ENCODE measurements around the gene ELMO1. TPM values are rescaled to one million over a fixed set of nuclear protein-coding genes. Genes with fewer than 3 reads are reported as not detected.
A peak's percentile ranks its signal among the peaks of the same experiment; 100 is the strongest.

Gene ELMO1
- total RNA-seq, 1 donor from 2014 or later = 110 TPM

- intact Hi-C loops (cut with micrococcal nuclease) = loop anchor here (5.0 to 10.0 kb wide), 3 partner anchors 216 to 389 kb away; no protein-coding TSS in a partner anchor
- no peak for DNase-seq
- Mint-ChIP-seq H3K4me3 (no peak overlapping the region), H3K27ac (no peak overlapping the region), H3K9me3 (peaks cover 12% of the 10 kb centered on the region), H3K36me3 (ENCODE audit: low read depth) (peaks cover 33% of the 10 kb centered on the region), H3K27me3 (no peaks in the 10 kb centered on the region), H3K4me1 (peaks cover 40% of the 10 kb centered on the region)
Measured at GRCh38 chr7:36966039-36966438, 482.6 kb downstream of the ELMO1 start.

- H3K27ac Mint-ChIP-seq = no peak overlapping the region
- intact Hi-C loops (cut with micrococcal nuclease) = loop anchor here (5.0 to 10.0 kb wide), 3 partner anchors 217 to 389 kb away; no protein-coding TSS in a partner anchor
- H3K9me3 Mint-ChIP-seq = peaks cover 16% of the 10 kb centered on the region
- no peaks in the 10 kb centered on the region for H3K27me3 Mint-ChIP-seq
- no peak for DNase-seq
- H3K4me1 Mint-ChIP-seq = peaks cover 40% of the 10 kb centered on the region
- H3K36me3 Mint-ChIP-seq (ENCODE audit: low read depth) = peaks cover 32% of the 10 kb centered on the region
- H3K4me3 Mint-ChIP-seq = no peak overlapping the region
Measured at GRCh38 chr7:36965625-36966024, 483.0 kb downstream of the ELMO1 start.

GRCh38 chr7:36964297-36964696 lies 484.4 kb downstream of the ELMO1 start:
- Mint-ChIP-seq H3K27me3 (no peaks in the 10 kb centered on the region), H3K9me3 (peaks cover 16% of the 10 kb centered on the region), H3K36me3 (ENCODE audit: low read depth) (peaks cover 37% of the 10 kb centered on the region), H3K4me1 (peaks cover 39% of the 10 kb centered on the region), H3K27ac (peak overlapping the region; percentile 70), H3K4me3 (no peak overlapping the region)
- intact Hi-C loops (cut with micrococcal nuclease) = loop anchor here (5.0 to 10.0 kb wide), 7 partner anchors 108 to 391 kb away; partner anchors contain the start of gene AOAH
- no peak for DNase-seq

- H3K36me3 Mint-ChIP-seq (ENCODE audit: low read depth) = peaks cover 33% of the 10 kb centered on the region
- no peaks in the 10 kb centered on the region for H3K27me3 Mint-ChIP-seq
- H3K4me3 Mint-ChIP-seq = no peak overlapping the region
- intact Hi-C loops (cut with micrococcal nuclease) = loop anchor here (5.0 to 10.0 kb wide), 7 partner anchors 110 to 392 kb away; partner anchors contain the start of gene AOAH
- DNase-seq = no peak
- peaks cover 37% of the 10 kb centered on the region for H3K4me1 Mint-ChIP-seq
- peak overlapping the region; percentile 64 for H3K27ac Mint-ChIP-seq
- H3K9me3 Mint-ChIP-seq = peaks cover 16% of the 10 kb centered on the region
Measured at GRCh38 chr7:36962367-36962766, 486.3 kb downstream of the ELMO1 start.

GRCh38 chr7:36961693-36962092 lies 487.0 kb downstream of the ELMO1 start:
- Mint-ChIP-seq H3K4me3 (no peak overlapping the region), H3K36me3 (ENCODE audit: low read depth) (peaks cover 30% of the 10 kb centered on the region), H3K27ac (peak overlapping the region; percentile 8), H3K9me3 (peaks cover 16% of the 10 kb centered on the region), H3K4me1 (peaks cover 35% of the 10 kb centered on the region), H3K27me3 (no peaks in the 10 kb centered on the region)
- intact Hi-C loops (cut with micrococcal nuclease) = loop anchor here (2.0 to 10.0 kb wide), 9 partner anchors 23 to 393 kb away; partner anchors contain the start of gene AOAH
- DNase-seq = no peak

GRCh38 chr7:36961097-36961496 lies 487.6 kb downstream of the ELMO1 start:
- H3K36me3 Mint-ChIP-seq (ENCODE audit: low read depth) = peaks cover 26% of the 10 kb centered on the region
- H3K4me1 Mint-ChIP-seq = peaks cover 35% of the 10 kb centered on the region
- H3K27me3 Mint-ChIP-seq = no peaks in the 10 kb centered on the region
- H3K4me3 Mint-ChIP-seq = peak overlapping the region; percentile 36
- H3K9me3 Mint-ChIP-seq = peaks cover 18% of the 10 kb centered on the region
- DNase-seq = no peak
- peak overlapping the region; percentile 72 for H3K27ac Mint-ChIP-seq
- intact Hi-C loops (cut with micrococcal nuclease) = loop anchor here (2.0 to 10.0 kb wide), 9 partner anchors 22 to 394 kb away; partner anchors contain the start of gene AOAH

GRCh38 chr7:36960105-36960504 lies 488.6 kb downstream of the ELMO1 start:
- H3K36me3 Mint-ChIP-seq (ENCODE audit: low read depth) = peaks cover 34% of the 10 kb centered on the region
- peaks cover 35% of the 10 kb centered on the region for H3K4me1 Mint-ChIP-seq
- peak overlapping the region; percentile 10 for H3K4me3 Mint-ChIP-seq
- H3K27me3 Mint-ChIP-seq = no peaks in the 10 kb centered on the region
- DNase-seq = no peak
- peaks cover 25% of the 10 kb centered on the region for H3K9me3 Mint-ChIP-seq
- peak overlapping the region; percentile 72 for H3K27ac Mint-ChIP-seq
- intact Hi-C loops (cut with micrococcal nuclease) = loop anchor here (2.0 to 10.0 kb wide), 9 partner anchors 21 to 395 kb away; partner anchors contain the start of gene AOAH

- H3K27me3 Mint-ChIP-seq = no peaks in the 10 kb centered on the region
Measured at GRCh38 chr7:36958111-36958733, 490.4 kb downstream of the ELMO1 start.

GRCh38 chr7:36957620-36958019 lies 491.0 kb downstream of the ELMO1 start:
- no peaks in the 10 kb centered on the region for H3K27me3 Mint-ChIP-seq
- intact Hi-C loops (cut with micrococcal nuclease) = no loop called here
- no peak overlapping the region for H3K27ac Mint-ChIP-seq
- peaks cover 33% of the 10 kb centered on the region for H3K36me3 Mint-ChIP-seq (ENCODE audit: low read depth)
- H3K9me3 Mint-ChIP-seq = peaks cover 21% of the 10 kb centered on the region
- DNase-seq = no peak
- no peak overlapping the region for H3K4me3 Mint-ChIP-seq
- peaks cover 24% of the 10 kb centered on the region for H3K4me1 Mint-ChIP-seq

More at GRCh38 chr7:36958111-36958733, 490.4 kb downstream of the ELMO1 start:
- peaks cover 20% of the 10 kb centered on the region for H3K9me3 Mint-ChIP-seq
- H3K4me3 Mint-ChIP-seq = no peak overlapping the region
- DNase-seq = no peak
- intact Hi-C loops (cut with micrococcal nuclease) = no loop called here
- H3K4me1 Mint-ChIP-seq = peaks cover 26% of the 10 kb centered on the region
- peaks cover 36% of the 10 kb centered on the region for H3K36me3 Mint-ChIP-seq (ENCODE audit: low read depth)
- no peak overlapping the region for H3K27ac Mint-ChIP-seq

GRCh38 chr7:36956814-36957213 lies 491.9 kb downstream of the ELMO1 start:
- peaks cover 35% of the 10 kb centered on the region for H3K36me3 Mint-ChIP-seq (ENCODE audit: low read depth)
- no peak overlapping the region for H3K4me3 Mint-ChIP-seq
- H3K27ac Mint-ChIP-seq = no peak overlapping the region
- intact Hi-C loops (cut with micrococcal nuclease) = no loop called here
- no peaks in the 10 kb centered on the region for H3K27me3 Mint-ChIP-seq
- no peak for DNase-seq
- peaks cover 17% of the 10 kb centered on the region for H3K4me1 Mint-ChIP-seq
- peaks cover 21% of the 10 kb centered on the region for H3K9me3 Mint-ChIP-seq

- intact Hi-C loops (cut with micrococcal nuclease) = no loop called here
Measured at GRCh38 chr7:36955456-36956129, 493.1 kb downstream of the ELMO1 start.

GRCh38 chr7:36951257-36951697 lies 497.4 kb downstream of the ELMO1 start:
- Mint-ChIP-seq H3K4me1 (peaks cover 14% of the 10 kb centered on the region), H3K9me3 (peaks cover 48% of the 10 kb centered on the region), H3K36me3 (ENCODE audit: low read depth) (peaks cover 77% of the 10 kb centered on the region), H3K4me3 (no peak overlapping the region), H3K27ac (no peak overlapping the region), H3K27me3 (no peaks in the 10 kb centered on the region)
- DNase-seq = no peak
- intact Hi-C loops (cut with micrococcal nuclease) = no loop called here

More at GRCh38 chr7:36955456-36956129, 493.1 kb downstream of the ELMO1 start:
- Mint-ChIP-seq H3K27me3 (no peaks in the 10 kb centered on the region), H3K36me3 (ENCODE audit: low read depth) (peaks cover 43% of the 10 kb centered on the region), H3K4me1 (peaks cover 12% of the 10 kb centered on the region), H3K4me3 (no peak overlapping the region), H3K9me3 (peaks cover 29% of the 10 kb centered on the region), H3K27ac (no peak overlapping the region)
- DNase-seq = no peak

- H3K27ac Mint-ChIP-seq = no peak overlapping the region
- intact Hi-C loops (cut with micrococcal nuclease) = no loop called here
- no peak overlapping the region for H3K4me3 Mint-ChIP-seq
- peaks cover 36% of the 10 kb centered on the region for H3K9me3 Mint-ChIP-seq
- no peaks in the 10 kb centered on the region for H3K27me3 Mint-ChIP-seq
- H3K36me3 Mint-ChIP-seq (ENCODE audit: low read depth) = peaks cover 74% of the 10 kb centered on the region
- peaks cover 14% of the 10 kb centered on the region for H3K4me1 Mint-ChIP-seq
- no peak for DNase-seq
Measured at GRCh38 chr7:36949711-36950600, 498.7 kb downstream of the ELMO1 start.

Data from activated CD4-positive, alpha-beta T cell treated with anti-CD3 and anti-CD28 coated beads, Interleukin-2, amount 10 ng/mL, durations not matched to agents 24 days and 14 days (primary cell).